GM18870 (cell line): ENCODE data around the gene PLVAP.

ENCODE experiments used
- ATAC-seq: cut with Tn5 transposase; IDR thresholded peaks from one replicate; pipeline ENCODE4 v1.9.1; 2021; ENCODE audit warnings: moderate library complexity; ENCODE audit not compliant: unreplicated experiment

Gene PLVAP

DNA sequence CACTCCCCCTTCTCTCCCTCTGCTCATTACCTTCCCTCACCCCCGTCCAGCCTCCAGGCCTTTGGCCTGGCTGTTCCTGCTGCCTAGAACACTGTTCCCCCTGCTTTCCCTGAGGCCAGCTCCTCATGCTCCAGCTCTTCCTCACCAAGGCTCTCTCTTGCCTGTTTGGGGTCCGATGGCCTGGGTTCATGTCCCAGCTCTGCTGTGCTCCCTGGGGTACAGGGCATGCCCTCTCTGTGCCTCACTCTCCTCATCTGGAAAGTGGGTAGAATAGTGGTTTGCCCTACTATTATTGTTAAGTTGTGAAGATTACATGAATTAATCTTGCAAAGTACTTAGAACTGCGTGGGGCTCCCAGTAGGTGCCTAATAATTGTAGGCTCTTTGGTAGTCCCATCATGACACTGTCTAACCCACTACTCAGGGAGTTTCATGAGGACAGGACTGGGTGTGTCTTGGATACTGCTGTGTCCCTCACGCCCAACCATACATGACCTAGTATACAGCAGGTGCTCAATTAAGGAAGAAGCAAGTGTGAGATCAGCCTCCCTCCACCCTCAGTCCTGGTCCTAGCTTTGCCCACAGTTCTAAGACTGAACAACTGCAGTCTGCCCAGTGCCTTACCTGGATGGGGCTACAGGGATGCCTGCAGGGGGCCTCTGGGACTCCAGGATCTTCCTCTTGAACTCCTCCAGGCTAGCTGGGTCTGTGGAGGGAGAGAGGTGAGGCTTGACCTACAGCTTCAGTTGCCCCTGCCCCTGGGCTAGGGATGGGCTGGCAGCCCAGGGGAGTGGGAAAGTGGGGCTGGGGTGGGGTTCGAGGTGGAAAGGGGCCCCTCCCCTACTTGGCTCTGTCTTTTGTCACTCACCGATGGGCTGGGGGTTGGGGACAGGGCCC, 17.0 kb downstream of the PLVAP start:
- no peak for ATAC-seq

DNA sequence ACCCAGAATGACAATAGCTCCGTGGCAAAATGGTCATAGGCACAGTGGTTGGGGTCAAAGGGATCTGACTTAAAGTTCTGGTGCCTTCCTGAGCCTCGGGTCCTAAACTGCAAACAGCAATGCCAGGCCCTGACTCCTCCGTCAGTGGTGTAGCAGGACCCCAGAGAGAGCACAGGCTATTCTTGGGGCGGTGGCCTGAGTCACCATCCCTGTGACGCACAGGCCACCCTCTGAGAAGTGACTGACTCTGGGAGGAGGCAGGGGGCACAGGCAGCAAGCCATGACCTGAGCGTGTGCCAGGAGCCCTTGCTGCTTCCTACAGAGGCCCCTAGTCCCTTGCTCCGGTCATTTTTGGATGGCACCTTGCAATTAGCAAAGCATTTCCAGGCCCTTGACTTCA, 18.7 kb downstream of the PLVAP start:
- ATAC-seq: no peak

DNA sequence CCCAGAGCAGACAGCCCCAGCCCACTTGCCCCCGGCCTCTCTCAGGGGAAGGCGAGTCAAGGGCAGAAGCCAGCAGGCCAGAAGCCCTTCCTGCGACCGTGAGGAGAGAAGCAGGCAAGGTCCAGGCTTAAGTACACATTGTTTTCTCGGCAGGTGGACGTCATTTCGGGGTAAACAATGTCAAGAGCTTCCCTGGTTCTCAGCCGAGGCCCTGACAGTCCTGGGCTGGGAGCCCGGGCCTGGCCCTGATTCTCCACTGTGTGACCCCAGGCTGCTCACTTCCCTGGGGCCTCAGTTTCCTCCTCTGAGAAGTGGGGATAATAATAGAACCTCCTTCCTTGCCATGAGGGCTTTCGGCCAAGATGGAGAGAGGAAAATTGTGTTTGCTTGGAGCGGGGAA, 19.4 kb downstream of the PLVAP start:
- no peak for ATAC-seq

DNA sequence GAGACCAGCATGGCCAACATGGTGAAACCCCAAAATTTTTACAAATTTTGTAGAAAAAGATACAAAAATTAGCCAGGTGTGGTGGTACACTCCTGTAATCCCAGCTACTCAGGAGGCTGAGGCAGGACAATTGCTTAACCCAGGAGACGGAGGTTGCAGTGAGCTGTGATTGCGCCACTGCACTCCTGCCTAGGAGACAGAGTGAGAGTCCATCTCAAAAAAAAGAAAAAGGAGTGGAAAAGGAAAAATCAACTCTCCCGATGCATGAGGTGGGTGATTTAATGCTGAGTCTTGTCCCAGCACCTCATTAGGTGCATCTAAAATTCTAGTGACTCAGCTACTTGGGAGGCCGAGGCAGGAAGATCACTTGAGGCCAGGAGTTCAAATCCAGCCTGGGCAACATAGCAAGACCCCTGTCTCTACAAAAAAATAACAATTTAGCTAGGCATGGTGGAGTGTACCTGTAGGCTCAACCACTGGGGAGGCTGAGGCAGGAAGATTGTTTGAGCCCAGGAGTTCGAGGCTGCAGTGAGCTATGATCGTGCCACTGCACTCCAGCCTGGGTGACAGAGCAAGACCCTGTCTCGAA, 20.0 kb downstream of the PLVAP start:
- no peak for ATAC-seq

DNA sequence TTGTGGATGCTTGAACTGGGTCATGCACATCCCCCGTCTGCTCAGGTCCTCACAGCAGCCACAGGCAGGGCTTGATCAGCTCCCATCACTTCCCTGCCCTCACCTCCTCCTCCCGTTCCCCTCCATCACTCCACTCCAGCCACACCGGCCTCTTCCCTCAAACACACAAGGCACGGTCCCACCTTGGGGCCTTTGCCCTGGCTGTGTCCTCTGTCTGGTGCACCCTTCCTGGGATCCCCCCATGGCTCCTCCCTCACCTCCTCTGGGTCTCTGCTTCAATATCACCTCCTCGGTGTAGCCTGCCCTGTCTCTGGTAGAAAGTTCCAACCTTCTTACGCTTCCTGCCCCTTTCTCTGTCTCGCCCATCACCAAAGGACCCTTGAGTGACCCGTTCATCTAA, 23.8 kb downstream of the PLVAP start:
- ATAC-seq: no peak

DNA sequence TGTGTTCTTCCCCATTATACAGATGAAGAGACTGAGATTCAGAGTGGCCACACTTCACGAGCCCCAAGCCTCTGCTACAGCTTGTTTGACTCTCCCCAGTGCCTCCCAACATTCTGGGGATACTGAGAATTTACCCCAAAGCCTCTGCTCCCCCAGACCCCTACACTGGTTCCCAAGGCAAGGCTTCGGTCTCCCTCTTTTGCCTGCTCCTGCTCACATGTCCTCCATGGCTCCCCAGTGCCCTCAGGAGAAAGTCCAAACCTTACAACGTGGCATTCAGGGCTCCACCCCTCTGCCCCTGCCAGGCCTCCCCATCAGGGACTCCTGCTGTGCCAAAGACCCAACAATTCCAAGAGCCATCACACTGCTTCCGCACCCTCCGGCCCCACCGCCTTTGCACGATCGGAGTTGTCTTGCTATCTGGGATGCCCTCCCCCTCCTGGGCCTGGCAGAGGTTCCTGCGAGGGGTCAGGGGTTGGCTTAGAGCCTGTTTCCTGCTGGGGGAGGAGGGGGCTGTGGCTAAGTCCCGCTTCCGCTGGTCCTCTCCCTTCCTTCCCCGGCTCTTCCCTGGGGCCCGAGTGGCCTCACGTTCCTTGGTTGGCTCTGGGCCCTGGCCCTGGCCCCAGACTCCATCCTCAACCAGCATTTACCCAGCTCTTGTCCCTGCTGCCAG, 24.4 kb downstream of the PLVAP start:
- ATAC-seq: no peak

DNA sequence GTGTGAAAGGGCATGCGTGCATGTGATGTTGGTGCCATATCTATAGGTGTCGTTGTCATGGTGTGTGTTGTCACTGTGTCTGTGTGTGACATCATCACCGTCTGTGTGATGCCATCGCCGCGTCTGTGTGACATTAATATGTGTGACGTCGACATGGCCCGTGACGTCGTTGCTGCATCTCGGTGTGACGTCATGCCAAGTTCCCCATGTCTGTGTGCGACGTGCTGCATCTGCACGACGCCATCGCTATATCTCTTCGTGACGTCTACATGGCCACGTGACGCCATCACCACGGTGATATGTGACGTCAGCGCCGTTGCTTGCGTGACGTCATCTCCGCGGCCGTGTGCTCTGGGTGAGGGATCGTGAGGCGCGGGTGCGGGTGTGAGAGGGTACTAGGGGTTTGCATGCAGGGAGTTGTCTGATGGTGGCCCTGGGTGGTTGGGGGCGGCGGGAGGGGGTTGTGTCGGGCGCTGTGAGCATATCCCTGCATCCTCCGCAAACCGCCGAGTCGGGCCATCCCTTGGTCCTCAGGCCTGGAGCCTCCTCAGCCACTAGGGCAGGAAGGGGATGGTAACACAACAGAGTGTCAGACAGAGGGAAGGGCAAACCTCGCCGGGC, 25.2 kb downstream of the PLVAP start:
- ATAC-seq: no peak

DNA sequence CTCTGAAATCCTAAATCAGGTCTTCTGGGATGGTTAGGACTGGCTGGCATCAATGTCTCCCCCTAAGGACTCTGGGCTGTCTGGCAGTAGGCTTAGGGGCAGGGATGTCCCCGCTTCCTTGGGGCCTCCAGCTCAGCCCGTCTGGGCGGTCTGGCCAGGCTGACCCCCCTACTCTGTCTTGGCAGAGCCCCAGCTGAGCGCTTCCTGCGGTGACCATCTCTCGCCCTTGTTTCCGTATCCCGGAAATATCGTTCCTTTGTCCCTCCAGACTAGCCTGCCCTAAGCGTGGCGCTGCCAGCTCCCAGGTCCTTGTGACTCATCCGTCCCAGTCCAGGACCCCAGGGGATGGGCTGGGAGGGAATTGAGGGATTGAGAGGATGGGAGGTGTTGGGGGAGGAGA, 28.4 kb downstream of the PLVAP start:
- no peak for ATAC-seq

DNA sequence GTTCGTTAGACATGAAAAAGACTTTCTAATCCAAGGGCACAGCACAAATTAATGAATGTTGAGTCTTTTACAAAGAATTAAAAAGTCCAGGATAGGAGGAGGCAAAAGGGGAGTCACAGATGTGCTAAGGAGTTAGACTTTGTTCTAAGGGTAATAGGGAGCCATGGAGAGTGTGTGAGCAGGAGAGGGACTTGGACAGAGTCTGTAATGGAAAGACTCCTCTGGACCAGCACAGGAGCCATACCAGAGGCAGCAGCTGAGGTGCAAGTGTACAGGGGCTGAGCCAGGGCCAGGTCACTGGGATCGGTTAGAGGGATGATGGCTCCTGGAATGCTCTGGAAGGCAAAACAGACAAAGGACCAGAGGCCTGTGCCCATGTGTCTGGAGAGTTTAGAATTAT, 29.3 kb downstream of the PLVAP start:
- no peak for ATAC-seq

DNA sequence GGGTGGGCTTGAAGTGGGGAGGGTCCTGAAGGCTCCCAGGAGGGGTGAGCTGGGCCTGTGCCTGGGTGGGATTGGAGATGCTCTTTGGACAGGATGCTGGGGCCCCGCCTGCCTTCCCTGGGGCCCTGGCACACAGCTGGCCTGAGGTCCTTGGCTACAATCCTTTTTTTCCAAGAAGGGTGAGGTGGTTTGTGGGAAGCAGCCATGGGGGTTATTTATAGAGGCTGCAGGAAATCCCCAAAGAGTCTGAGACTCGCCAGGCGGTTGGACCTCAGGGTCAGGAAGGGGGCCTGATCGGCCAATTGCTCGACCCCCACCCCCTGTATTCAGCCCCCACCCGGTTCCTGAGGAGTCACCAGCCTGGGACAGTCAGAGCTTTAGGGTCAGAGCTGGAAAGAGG, 29.8 kb downstream of the PLVAP start:
- ATAC-seq: no peak

DNA sequence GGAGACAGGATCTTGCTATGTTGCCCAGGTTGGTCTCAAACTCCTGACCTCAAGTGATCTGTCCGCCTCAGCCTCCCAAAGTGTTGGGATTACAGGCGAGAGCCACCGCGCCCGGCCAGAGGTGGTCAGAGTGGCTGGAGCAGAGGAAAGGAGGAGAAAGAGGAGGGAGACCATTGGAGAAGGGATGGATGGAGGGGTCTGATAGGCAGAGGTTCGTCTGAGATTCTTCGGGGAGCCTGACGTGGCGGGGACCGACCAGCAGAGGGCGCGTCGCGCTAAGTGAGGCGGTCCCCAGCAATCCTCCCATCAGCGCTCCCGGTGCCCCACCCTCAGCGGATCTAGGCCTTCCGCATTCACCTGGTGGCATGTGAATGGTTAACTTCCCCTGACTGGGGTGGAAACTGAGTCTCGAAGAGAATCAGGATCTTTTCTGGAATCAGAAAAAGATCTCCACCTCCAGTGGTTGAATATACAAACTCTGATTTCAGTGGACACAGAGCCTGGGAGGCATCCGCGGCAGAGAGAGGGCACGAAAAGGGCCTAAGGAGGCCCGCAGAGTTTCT, 31.0 kb downstream of the PLVAP start:
- ATAC-seq: no peak

DNA sequence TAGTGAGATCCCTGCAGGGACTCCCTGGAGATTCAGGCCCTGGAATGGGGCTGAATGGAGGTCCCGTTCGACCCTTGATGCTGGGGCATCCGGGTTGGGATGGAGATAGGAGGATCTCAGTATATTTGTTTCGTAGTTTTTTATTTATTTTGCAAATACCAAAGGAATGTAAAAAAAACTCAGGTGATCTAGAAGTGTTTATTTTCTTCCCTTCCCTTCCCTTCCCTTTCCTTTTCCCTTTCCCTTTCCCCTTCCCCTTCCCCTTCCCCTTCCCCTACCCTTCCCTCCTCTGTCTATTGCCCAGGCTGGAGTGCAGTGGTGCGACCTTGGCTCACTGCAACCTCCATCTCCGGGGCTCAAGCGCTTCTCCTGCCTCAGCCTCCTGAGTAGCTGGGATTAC, 35.3 kb downstream of the PLVAP start:
- no peak for ATAC-seq

DNA sequence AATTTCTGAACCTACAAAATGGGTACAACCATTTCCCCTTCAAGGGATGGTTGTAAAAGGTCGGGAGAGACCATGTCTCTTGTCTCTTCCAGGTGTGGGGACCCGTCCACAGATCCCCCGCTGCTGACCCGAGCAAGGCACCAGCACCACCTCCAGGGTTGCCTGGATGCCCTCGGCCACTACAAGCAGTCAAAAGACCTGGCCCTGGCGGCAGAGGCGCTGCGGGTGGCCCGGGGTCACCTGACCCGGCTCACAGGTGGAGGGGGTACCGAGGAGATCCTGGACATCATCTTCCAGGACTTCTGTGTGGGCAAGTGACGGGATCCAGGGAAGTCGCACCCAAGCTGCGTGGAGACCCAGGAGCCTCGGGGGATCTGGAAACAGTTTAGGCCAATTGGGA, 35.8 kb downstream of the PLVAP start:
- ATAC-seq: no peak

DNA sequence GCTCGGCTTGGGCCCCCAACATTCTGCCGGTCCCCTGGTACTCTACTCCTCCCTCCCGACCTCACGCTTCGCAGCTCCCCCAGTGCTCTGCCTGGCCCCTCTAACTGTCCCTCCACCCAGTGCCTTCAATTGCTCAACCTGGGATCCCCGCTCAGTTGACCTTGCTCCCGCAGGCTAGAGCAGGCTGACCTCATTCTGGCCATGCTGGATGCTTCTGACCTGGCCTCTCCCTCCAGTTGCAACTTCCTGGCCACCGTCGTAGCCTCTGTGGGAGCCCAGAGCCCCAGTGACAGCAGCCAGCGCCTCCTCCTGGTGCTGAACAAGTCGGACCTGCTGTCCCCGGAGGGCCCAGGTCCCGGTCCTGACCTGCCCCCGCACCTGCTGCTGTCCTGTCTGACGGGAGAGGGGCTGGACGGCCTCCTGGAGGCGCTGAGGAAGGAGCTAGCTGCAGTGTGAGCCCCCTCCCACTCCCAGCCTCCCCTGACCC, 36.2 kb downstream of the PLVAP start:
- no peak for ATAC-seq

DNA sequence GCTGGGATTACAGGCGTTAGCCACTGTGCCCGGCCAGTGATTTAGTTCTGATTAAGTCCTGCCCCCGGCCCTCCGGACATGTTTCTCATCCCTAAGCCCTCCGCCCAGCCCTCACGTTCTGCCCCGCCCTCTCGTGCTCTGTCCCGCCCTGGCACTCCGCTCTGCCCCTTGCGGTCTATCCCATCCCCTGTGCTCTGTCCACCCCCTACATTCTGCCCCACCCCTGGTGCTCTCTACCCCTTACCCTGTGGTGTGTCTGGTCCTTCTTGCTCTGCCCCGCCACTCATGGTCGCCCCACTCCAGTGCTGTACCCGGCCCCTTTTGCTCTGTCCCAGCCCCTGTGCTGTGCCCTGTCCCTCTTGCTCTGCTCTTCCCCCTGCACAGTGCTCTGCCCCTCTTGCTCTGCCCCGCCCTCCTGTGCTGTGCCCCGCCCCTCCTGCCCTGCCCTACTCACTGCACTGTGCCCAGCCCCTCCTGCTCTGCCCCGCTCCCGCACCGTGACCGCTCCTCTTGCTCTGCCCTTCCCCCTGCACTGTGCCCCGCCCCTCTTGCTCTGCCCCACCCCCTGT, 36.8 kb downstream of the PLVAP start:
- ATAC-seq: no peak

DNA sequence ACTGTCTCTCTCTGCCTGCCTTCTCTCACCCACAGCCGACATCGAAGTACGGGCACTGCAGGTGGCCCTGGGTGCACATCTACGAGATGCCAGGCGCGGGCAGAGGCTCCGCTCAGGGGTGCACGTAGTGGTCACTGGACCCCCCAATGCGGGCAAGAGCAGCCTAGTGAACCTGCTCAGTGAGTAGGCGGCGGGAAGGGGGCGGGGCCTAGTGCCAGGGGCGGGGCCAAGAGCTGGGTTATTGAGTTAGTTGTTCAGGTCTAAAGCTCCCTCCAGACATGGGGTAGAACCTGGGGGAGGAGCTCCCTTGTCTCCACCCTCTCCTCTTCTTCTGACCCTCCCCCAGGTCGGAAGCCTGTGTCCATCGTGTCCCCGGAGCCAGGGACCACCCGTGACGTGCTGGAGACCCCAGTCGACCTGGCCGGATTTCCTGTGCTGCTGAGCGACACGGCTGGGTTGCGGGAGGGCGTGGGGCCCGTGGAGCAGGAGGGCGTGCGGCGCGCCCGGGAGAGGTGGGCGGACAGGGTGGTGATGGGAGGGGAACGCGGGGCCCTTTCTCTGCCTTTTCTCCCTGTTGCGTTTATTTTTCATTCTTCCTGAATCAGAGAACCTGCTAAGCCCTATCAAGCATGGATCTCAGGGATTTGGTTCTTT, 37.9 kb downstream of the PLVAP start:
- ATAC-seq: no peak

DNA sequence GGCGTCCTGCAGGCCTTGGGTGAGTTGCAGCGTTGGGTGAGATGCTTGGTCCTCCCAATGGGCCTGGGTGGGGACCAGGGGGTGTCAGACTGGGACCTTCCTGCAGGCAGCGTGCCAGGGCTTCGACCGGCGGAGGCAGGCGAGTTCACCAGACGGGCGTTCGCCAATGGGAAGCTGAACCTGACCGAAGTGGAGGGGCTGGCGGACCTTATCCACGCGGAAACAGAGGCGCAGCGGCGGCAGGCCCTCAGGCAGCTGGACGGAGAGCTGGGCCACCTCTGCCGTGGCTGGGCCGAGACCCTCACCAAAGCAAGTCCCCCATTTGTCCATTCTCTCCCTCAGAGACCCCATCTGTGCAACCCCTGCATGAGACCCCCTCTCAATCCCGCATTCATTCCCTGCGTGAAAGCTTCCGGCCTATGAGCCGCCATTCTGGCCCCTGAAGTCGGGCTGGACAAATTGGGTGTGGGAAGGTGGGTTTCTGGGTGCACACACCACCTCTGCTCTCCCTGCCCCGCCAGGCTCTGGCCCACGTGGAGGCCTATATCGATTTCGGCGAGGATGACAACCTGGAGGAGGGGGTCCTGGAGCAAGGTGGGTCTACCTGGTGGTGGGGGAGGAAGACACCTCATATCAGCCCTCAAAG, 38.6 kb downstream of the PLVAP start:
- no peak for ATAC-seq

DNA sequence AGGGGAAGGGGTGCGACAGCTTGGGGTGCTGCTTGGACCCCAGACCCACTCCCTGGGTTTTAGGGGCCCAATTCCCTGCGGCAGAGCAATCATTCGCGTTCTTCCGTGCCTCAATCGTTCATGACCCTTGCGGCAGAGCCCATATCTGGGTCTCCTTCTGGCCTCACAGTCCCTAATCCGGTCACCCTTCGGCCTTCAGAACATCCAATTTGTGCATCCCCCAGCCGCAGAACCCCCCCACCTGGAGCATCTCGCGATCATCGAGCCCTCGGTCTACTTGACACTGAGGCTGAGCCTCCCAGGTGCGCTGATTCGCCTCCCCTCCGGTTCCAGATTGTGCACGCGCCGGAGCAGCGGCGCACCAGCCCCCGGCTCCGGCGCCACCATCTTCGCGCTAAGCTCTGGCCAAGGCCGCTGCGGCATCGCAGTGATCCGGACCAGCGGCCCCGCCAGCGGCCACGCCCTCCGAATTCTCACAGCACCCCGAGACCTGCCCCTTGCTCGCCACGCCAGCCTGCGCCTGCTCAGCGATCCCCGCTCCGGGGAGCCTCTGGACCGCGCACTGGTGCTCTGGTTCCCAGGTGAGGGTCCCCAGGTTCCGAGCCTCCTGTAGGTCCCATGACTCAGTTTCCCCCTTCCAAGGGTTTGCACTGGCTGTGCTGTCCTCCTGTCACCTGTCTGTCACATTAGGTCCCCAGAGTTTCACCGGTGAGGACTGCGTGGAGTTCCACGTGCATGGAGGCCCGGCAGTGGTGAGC, 39.3 kb downstream of the PLVAP start:
- ATAC-seq: no peak
